Nucleus accumbens (tissue), 56 donors: ENCODE measurements around the gene LRRC23.

ENCODE experiments used
- DNase-seq, 56 donors: peaks; one replicate each; lab custom pipeline; 2025; lab: John Stamatoyannopoulos, UW

LRRC23 gene

DNA sequence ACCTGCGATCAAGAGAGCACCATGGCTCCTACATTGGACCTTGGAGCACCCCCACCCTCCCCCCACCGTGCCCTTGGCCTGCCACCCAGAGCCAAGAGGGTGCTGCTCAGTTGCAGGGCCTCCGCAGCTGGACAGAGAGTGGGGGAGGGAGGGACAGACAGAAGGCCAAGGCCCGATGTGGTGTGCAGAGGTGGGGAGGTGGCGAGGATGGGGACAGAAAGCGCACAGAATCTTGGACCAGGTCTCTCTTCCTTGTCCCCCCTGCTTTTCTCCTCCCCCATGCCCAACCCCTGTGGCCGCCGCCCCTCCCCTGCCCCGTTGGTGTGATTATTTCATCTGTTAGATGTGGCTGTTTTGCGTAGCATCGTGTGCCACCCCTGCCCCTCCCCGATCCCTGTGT is 37.2 kb downstream of the LRRC23 start:
- DNase-seq: no peak

- peak in 1 of 56 donors; percentile 34 for DNase-seq
These were observed 37.7 kb downstream of the LRRC23 start for GRCh38 chr12:6942331-6942665.

GRCh38 chr12:6943389-6943721 is 38.7 kb downstream of the LRRC23 start:
- DNase-seq: peak; percentile 26 to 97 (median 79)

- DNase-seq: peak in 53 of 56 donors; percentile 20 to 86 (median 65)
These were observed 39.2 kb downstream of the LRRC23 start, which contains the start of the genes C12orf57 and RNU7-1 for GRCh38 chr12:6943722-6944380. TSS of gene C12orf57 (plus strand) at chr12:6944022. CDS start at chr12:6944122, 100 bp downstream. TSS of gene RNU7-1 (plus strand) at chr12:6943816.

DNA sequence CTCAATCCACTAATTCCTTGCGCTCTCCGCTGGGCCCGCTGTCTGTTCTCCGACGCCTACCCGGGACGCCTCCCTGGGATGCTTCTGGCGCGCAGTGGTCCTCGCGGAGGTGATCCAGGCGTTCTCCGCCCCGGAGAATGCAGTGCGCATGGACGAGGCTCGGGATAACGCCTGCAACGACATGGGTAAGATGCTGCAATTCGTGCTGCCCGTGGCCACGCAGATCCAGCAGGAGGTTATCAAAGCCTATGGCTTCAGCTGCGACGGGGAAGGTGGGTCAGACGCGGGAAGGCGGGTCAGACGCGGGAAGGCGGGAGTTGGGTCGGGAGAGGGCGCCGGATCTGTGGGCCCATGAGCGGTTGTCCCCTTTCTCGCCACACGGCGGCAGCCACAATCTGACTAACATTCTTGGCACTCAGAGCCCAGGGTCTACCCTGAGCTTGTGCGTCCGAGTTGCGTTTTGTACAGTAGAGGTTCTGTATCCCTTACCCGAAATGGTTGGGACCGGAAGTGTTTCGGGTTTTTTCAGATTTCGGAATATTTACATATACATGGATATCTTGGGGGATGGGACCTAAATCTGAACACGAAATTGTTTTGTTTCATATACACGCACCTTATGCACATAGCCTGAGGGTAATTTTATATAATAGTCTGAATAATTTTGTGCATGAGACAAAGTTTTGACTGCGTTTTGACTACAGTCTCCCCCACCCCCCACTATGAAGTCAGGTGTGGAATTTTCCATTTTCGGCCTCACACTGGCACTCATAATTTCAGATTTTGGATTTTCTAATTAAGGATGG is 40.0 kb downstream of the LRRC23 start:
- DNase-seq: peak; percentile 27 to 95 (median 84)

- no peak for DNase-seq
These were observed 41.0 kb downstream of the LRRC23 start for GRCh38 chr12:6945613-6946012.

DNA sequence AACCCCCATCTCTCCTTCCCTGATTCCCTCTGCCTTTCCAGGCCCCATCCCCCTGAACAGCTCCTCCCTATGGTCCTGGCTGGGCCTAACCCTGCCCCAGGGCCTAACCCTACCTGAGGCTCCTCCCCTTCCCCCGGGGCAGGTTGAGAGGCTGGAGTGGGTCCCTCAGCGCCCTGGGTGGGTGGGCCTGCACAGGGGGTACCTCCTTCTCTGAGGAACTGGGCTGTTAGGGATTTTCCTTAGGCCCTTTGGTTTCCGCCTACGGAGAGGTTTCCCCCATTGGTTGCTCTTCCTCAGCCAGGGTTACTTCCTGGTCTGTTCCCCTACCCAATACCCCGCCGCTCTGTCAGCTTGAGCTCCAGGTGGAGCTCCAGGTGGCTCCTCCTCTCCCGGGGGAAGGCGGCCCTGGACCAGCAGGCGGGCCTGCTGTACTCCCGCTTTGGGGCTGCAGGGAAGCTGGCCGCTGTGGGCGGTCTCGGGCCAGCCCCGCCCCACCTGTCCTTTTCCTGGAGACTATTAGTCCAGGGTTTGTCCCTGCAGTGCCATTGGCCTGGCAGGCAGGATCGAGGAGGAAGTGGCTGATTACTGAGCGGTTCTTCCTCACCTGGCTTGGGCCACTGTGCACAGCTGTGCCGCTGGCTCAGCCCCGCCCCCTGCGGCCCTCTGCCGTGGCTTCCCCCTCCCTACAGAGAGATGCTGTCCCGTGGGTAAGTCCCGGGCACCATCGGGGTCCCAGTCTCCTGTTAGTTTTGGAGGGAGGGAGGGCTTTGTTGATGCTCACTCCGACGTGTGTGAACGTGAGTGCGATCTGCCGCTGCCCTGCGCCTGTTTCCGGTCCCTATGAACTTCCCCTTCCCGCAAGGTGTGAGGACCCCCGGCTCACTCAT is 41.7 kb downstream of the LRRC23 start:
- no peak for DNase-seq

DNA sequence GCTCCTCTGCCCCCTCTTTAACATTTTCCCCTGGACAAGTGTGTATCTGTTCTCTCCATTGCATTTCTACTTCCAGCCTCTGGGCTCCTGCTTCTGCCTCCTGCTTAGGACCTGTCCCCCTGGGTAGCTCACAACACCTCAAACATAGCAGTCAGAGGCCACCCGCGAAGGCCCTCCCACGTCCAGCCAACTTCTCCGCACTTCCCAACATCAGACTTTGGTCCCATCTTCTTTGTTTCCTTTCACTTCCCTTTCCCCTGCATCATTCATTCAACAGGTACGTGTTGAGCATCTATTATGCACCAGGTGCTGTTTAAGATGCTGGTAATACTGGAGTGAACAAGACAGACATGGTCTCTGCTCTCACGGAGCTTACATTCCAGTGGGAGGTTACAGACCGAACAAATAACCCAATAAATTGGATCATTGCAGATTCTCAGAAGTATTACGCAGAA is 42.3 kb downstream of the LRRC23 start:
- no peak for DNase-seq

- DNase-seq: no peak
These were observed 43.0 kb downstream of the LRRC23 start for GRCh38 chr12:6947615-6948014.

DNA sequence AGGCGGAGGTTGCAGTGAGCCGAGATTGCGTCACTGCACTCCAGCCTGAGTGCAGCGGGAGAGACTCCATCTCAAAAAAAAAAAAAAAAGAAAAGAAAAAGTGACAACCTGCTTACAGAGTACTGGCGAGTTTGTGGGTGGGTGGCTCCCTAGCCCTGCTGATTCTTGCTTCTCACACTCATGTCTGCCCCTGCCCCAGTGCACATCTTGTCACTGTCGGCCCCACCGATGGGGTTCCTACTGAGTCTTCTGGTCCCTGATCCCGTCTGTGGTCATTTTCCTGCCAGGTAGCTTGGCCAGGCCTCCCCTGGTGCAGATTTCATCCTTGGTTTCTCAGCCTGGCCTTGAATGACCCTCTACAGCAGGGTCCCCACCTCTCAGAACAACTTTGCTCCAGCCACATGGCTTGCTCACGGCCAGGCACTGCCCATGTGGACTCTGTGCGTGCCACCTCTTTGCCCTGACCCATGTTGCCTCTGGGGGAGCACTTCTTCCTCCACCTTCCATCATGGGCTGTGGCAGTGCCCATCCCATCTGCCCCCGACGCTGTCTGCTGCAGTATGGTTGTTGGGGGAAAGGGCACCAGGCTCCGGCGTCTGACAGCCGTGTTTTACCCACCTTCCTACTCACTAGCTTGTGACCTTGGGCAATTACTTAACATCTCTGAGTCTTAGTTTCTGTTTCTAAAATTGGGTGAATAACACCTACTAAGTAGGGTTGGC is 44.4 kb downstream of the LRRC23 start:
- DNase-seq: no peak

GRCh38 chr12:6950401-6950801 is 45.8 kb downstream of the LRRC23 start:
- no peak for DNase-seq

DNA sequence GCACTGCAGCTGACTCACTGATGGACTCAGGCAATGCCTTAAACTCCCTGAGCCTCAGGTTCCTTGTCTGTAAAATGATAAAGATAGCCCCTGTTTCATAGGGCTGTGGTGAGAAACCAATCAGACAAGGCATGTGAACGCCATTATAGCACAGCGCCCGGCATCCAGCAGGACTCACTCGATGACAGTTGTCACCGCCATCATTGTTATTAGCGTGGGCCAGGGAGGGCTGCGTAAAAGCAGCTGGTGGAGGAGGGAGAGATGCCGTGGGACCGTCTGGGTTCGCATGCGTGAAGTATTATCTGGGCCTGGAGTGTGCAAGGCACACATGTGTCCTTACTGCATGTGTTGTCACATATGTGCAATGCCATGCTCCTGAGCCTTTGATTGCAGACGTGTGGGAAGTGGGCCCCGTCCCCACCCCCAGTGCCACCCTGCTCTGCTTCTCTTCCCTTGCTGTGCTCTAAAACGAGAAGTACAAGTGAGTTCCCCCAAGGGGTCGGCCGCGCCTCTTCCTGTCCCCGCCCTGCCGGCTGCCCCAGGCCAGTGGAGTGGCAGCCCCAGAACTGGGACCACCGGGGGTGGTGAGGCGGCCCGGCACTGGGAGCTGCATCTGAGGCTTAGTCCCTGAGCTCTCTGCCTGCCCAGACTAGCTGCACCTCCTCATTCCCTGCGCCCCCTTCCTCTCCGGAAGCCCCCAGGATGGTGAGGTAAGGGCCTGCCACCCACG is 46.4 kb downstream of the LRRC23 start, which contains the start of gene PTPN6:
Gene PTPN6, plus strand, starts transcription at position 546 of the 730 bp plus-strand sequence. Its CDS starts 157 bp downstream, at position 703.
- peak in 9 of 56 donors; percentile 14 to 43 (median 25) for DNase-seq

DNA sequence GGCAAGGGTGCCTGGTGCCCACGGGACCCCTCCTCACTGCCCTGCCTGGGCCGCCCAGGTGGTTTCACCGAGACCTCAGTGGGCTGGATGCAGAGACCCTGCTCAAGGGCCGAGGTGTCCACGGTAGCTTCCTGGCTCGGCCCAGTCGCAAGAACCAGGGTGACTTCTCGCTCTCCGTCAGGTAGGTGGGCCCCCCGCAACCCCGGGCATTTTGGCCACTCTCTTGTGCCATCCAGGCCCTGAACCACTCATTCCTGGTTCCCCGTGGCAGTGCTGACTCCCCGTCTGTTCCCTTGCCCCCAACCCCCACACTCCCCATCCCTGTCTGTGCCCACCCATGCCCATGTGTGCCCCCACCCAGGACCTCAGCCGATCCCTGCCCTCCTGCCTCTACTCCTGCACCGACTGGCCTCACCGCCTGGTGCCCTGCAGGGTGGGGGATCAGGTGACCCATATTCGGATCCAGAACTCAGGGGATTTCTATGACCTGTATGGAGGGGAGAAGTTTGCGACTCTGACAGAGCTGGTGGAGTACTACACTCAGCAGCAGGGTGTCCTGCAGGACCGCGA is 47.0 kb downstream of the LRRC23 start:
- DNase-seq: no peak

- no peak for DNase-seq
These were observed 47.7 kb downstream of the LRRC23 start for GRCh38 chr12:6952121-6952862.

DNA sequence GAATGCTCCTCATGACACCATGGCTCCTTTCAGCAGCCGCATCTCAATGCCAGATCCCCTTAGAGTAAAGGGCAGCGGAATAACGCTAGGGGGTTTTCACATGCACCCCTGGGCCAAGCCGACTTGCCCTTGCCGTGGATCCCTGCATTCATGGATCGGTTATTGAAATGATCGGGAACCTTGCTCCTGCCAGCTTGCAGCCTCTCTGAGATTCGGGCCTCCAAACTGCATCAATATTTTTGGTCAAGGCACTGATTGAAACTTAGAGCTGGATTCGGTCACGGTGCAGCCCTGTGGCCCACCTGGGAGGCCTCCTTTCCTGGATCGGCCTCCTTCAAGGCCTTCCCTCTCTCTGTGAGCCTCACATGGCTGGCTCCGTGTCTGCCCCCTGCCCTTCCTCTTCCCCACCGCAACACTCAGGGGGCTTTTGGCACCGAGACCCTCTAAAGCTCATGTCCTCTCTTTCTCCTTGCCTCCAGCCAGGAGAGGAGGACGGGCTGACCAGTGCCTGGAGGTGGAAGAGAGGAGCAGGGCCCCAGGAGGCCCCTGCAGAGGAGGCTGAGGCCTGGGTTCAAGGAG is 48.3 kb downstream of the LRRC23 start:
- DNase-seq: no peak

DNA sequence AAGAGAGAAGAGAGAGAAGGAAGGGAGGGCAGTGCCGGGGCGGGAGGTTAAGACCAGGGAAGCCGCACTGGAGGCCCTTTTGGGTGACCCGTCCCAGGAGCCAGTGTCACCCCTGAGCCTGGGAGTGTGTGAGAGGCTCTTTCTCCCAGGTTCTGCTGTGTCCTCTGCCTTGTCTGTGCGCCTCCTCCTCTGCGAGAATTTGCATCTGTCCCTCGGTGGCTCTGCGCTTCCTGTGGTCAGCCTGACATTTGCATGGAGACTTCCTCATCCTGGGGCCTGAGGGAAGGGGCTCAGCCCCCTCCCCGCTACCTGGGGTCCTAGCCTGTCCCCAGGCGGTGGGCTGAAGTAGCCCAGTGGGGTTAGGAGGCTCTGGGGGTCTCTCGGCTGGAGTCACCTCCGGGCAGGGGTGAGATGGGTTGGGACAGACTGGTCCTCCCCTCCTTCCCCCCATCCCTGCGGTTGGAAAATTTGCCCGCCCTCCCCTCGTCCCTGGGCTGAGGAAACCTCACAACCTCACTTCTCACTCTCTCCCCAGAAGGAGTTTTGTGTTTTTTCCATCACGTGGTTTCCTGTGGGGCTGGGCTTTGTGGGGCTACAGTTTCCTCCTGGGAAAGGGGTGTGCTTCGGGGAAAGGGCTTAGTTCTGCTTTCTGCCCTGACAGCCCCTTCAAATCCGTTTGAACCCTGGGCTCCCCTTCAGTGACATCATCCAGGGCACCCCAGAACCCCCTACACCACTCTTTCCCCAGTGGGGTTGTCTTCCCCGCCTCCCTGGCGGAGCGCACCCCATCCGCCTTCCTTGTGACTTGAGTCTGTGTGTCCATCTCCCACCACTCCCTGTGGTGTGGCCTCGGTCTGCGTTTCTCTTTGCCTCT is 49.1 kb downstream of the LRRC23 start:
- DNase-seq: peak in 14 of 56 donors; percentile 12 to 61 (median 38)
